Calu3 (cell line): ENCODE results near the gene SP3. TPM values are rescaled to one million over a fixed set of nuclear protein-coding genes. Genes with fewer than 3 reads are reported as not detected.

Experiments
- BruUV-seq: library from RNA; stranded (reverse); fragments of 400-500 nt; replicated peaks from 2 replicates; lab custom pipeline; 2021; lab: Mats Ljungman, UMichigan
- CTCF ChIA-PET: fragments of 300-600 bp; sonication (Branson Sonifier 250); formaldehyde crosslinking; loops from one replicate; lab custom pipeline; 2022; ENCODE audit warnings: antibody characterized with exemption; lab: Charles Lee
- DNase-seq: peaks from one replicate; pipeline ENCODE4 v3.0.0; 2022
- H3K27ac Mint-ChIP-seq: one replicate; pipeline ENCODE4 v1.8.0; 2022; ENCODE audit warnings: mixed read lengths; ENCODE audit not compliant: unreplicated experiment
- H3K27me3 Mint-ChIP-seq: one replicate; pipeline ENCODE4 v1.8.0; 2022; ENCODE audit warnings: mixed read lengths; ENCODE audit not compliant: unreplicated experiment
- H3K36me3 Mint-ChIP-seq: one replicate; pipeline ENCODE4 v1.8.0; 2022; ENCODE audit warnings: mild to moderate bottlenecking, moderate library complexity, mixed read lengths; ENCODE audit not compliant: insufficient read depth, unreplicated experiment
- H3K4me1 Mint-ChIP-seq: one replicate; pipeline ENCODE4 v1.8.0; 2022; ENCODE audit warnings: mild to moderate bottlenecking, low read depth, mixed read lengths; ENCODE audit not compliant: unreplicated experiment
- H3K4me3 Mint-ChIP-seq: one replicate; pipeline ENCODE4 v1.8.0; 2022; ENCODE audit warnings: mild to moderate bottlenecking, low read depth, moderate library complexity, mixed read lengths; ENCODE audit not compliant: unreplicated experiment
- H3K9me3 Mint-ChIP-seq: one replicate; pipeline ENCODE4 v1.8.0; 2022; ENCODE audit warnings: low read depth, mixed read lengths; ENCODE audit not compliant: unreplicated experiment
- CTCF ChIP-seq: fragments of 200-600 bp; IDR thresholded peaks from one replicate; pipeline ENCODE4 v1.8.0; 2022; ENCODE audit warnings: antibody characterized with exemption; ENCODE audit not compliant: unreplicated experiment
- intact Hi-C: fragments of 100-400 bp; cut with micrococcal nuclease; formaldehyde crosslinking; loops from one replicate; pipeline ENCODE4 v1.10.0; 2022; ENCODE audit not compliant: unreplicated experiment
- total RNA-seq: library from RNA; stranded (reverse); gene quantifications from 2 replicates; pipeline ENCODE4 v1.2.3, GENCODE V29; 2022

Gene SP3
- total RNA-seq, 1 experiment from 2014 or later = 82.5 TPM

- H3K4me3 Mint-ChIP-seq = no peak overlapping the region
- no peak overlapping the region for H3K27ac Mint-ChIP-seq
- BruUV-seq = no TSS peak
- peaks cover 51% of the 10 kb centered on the region for H3K4me1 Mint-ChIP-seq
- CTCF ChIA-PET = no interaction called here
- intact Hi-C loops = no loop called here
- no peaks in the 10 kb centered on the region for H3K27me3 Mint-ChIP-seq
- TF ChIP-seq CTCF = no peak
- H3K36me3 Mint-ChIP-seq = peaks cover 15% of the 10 kb centered on the region
- no peaks in the 10 kb centered on the region for H3K9me3 Mint-ChIP-seq
- DNase-seq = no peak
Observed at GRCh38 chr2:173938700-173939384, 26.3 kb downstream of the SP3 start.

GRCh38 chr2:173935305-173935704 is 29.9 kb downstream of the SP3 start:
- Mint-ChIP-seq H3K36me3 (peaks cover 9% of the 10 kb centered on the region), H3K4me3 (no peak overlapping the region), H3K27ac (no peak overlapping the region), H3K27me3 (no peaks in the 10 kb centered on the region), H3K4me1 (peaks cover 17% of the 10 kb centered on the region), H3K9me3 (no peaks in the 10 kb centered on the region)
- no TSS peak for BruUV-seq
- intact Hi-C loops = no loop called here
- no peak for DNase-seq
- TF ChIP-seq CTCF = no peak
- CTCF ChIA-PET = interaction anchor here (0.9 kb wide), 1 partner anchor 21 kb away, joined by 3 read pairs; no protein-coding TSS in a partner anchor

- Mint-ChIP-seq H3K27ac (no peak overlapping the region), H3K9me3 (no peaks in the 10 kb centered on the region), H3K4me3 (no peak overlapping the region), H3K27me3 (no peaks in the 10 kb centered on the region), H3K36me3 (peaks cover 7% of the 10 kb centered on the region), H3K4me1 (peaks cover 12% of the 10 kb centered on the region)
- BruUV-seq = no TSS peak
- DNase-seq = peak; percentile 59
- TF ChIP-seq CTCF = no peak
- CTCF ChIA-PET = interaction anchor here (0.9 kb wide), 1 partner anchor 21 kb away, joined by 3 read pairs; no protein-coding TSS in a partner anchor
- intact Hi-C loops = no loop called here
Observed at GRCh38 chr2:173934895-173935294, 30.3 kb downstream of the SP3 start.

GRCh38 chr2:173931751-173932150 is 33.4 kb downstream of the SP3 start:
- CTCF ChIA-PET = no interaction called here
- TF ChIP-seq CTCF = no peak
- no TSS peak for BruUV-seq
- H3K36me3 Mint-ChIP-seq = peaks cover 22% of the 10 kb centered on the region
- intact Hi-C loops = no loop called here
- DNase-seq = no peak
- H3K27ac Mint-ChIP-seq = no peak overlapping the region
- H3K9me3 Mint-ChIP-seq = no peaks in the 10 kb centered on the region
- peaks cover 7% of the 10 kb centered on the region for H3K4me1 Mint-ChIP-seq
- no peaks in the 10 kb centered on the region for H3K27me3 Mint-ChIP-seq
- H3K4me3 Mint-ChIP-seq = no peak overlapping the region
